CD1c-positive myeloid dendritic cell (primary cell): ENCODE results near the gene TCTN3.
"Not testable (repeated sequence)": the region's sequence is repeated elsewhere in the genome, so short reads cannot be mapped to it uniquely, and the experiment has no call there.

Source experiments
- DNase-seq: peaks from one replicate; pipeline ENCODE4 v3.0.0-alpha.2; 2016; ENCODE audit errors: extremely low spot score

TCTN3 gene, protein sequence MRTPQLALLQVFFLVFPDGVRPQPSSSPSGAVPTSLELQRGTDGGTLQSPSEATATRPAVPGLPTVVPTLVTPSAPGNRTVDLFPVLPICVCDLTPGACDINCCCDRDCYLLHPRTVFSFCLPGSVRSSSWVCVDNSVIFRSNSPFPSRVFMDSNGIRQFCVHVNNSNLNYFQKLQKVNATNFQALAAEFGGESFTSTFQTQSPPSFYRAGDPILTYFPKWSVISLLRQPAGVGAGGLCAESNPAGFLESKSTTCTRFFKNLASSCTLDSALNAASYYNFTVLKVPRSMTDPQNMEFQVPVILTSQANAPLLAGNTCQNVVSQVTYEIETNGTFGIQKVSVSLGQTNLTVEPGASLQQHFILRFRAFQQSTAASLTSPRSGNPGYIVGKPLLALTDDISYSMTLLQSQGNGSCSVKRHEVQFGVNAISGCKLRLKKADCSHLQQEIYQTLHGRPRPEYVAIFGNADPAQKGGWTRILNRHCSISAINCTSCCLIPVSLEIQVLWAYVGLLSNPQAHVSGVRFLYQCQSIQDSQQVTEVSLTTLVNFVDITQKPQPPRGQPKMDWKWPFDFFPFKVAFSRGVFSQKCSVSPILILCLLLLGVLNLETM

DNA sequence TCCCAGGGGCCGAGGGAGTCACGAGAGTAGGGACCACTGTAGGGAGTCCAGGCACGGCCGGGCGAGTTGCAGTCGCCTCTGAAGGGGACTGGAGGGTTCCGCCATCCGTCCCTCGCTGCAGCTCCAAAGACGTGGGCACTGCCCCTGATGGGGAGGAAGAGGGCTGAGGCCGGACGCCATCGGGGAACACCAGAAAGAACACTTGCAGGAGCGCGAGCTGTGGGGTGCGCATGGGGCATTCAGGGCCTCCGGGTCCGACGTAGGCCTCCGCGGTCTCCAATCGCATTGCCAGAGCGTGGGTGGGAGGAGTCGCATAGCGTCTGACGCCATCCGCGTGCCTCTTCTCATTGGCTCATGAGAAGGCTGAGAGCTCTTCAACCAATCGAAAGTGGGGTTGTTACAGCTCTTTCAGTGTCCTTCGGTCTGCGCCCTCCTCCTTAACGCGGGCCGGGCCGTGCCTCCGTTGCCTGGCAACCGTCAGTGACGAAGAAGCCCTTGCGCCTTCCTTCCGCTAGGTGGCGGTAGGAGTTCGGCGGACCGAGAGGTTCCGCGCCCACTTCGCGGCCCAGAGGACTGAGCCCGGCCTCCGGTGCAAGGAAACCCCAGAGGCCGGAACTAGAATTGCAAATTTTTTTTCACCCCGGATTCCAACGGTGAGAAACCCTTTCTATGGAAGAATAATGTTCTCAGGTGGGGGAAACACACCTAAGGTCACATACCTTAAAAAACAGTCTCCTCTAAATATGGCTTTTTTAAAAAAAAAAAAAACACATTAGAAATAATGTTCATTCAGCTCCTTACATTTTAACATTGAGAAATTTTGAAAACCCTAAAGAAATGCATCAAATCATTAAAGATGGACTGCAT, at the start of gene TCTN3:
Gene TCTN3, minus strand, starts transcription at position 260 of the 867 bp plus-strand sequence. Its CDS starts 28 bp downstream, at position 232.
- DNase-seq, result peak; percentile 100

DNA sequence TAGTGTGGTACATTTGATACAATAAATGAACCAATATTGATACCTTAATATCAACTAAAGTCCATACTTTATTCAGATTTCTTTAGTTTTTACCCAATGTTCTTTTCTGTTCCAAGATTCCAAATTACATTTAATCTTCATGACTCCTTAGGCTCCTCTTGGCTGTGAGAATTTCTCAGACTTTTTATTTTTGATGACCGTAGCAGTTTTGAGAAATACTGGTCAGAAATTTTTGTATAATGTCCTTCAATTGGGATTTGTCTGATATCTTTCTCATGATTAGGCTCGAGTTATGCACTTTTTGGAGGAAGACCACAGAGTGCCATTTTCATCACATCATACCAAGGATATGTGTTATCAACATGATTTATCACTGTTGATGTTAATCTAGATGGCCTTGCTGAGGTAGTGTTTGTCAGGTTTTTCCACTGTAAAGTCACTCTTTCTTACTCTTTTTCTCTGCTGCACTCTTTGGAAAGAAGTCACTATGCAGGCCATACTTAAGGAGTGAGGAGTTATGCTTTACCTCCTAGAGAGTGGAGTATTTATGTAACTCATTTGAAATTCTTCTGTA, 49.3 kb upstream of the TCTN3 start:
- no peak for DNase-seq

DNA sequence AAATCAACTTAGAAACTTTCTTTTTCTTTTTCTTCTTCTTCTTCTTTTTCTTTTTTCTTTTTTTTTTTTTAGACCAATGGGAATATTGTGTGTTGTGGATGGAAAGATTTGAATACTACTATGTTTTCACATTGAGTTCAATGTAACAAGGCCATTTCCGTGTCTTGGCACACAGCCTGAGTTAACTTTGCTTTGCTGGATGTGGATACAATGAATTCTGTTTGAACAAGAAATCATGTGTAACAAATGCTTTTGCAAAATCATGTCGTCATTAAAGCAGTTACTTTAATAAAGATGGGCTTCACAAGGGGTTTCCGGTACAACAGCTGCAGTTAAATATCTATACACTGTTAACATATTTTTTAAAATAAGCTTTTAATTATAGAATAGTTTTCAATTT, 48.8 kb upstream of the TCTN3 start:
- no peak for DNase-seq

DNA sequence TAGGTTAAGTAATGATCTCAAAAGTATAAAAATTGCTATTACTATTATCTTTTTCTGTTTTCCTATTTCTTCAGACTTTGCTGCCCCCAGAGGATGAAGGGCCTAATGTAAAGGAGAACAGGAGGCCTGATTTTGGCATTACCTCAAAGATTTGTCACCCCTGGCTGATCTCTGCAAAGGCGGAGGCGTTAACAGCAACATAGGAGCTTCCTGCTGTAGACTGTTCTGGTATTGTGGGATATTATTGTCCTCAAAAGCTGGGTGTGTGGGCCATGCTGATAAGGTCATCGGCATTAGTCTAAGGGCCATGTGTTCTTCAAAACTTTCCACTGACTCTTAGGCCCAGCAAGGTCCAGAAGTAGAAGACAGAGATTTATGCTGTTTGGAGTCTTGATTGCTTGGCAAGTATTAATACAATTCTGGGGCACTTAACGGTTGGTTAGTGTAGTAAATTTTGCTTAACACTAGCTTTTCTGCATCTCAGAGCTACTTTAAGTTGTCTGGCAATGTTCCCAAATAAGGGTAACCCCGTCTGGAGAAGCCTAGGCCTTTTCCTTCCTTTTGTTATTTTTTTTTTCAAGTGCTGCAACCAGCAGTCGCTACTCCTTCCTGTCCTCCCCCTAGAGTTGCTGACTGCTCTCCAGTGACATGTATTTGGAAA, 48.2 kb upstream of the TCTN3 start:
- peak; percentile 55 for DNase-seq

DNA sequence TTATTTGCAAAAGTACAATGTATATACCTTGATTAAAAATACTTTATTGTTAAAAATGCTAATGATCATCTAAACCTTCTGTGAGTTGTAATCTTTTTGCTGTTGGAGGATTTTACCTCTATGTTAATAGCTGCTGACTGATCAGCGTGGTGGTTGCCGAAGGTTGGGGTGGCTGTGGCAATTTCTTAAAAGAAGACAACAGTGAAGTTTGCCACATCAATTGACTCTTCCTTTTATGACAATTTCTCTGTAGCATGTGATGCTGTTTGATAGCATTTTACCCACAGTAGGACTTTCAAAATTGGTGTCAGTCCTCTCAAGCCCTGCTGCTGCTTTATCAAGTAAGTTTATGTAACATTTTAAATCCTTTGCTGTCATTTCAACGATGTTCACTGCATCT, 45.3 kb upstream of the TCTN3 start:
- no peak for DNase-seq

DNA sequence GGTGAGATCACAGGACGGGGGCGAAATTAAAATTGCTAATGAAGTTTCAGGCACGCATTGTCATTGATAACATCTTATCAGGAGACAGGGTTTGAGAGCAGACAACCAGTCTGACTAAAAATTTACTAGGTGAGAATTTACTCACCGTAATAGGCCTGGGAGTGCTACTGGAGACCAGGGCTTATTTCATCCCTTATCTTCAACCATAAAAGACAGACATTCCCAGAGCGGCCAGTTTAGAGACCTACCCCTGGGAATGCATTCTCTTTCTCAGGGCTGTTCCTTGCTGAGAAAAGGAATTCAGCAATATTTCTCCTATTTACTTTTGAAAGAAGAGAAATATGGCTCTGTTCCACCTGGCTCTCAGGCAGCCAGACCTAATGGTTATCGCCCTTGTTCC, 39.2 kb upstream of the TCTN3 start:
- not testable (repeated sequence) for DNase-seq

DNA sequence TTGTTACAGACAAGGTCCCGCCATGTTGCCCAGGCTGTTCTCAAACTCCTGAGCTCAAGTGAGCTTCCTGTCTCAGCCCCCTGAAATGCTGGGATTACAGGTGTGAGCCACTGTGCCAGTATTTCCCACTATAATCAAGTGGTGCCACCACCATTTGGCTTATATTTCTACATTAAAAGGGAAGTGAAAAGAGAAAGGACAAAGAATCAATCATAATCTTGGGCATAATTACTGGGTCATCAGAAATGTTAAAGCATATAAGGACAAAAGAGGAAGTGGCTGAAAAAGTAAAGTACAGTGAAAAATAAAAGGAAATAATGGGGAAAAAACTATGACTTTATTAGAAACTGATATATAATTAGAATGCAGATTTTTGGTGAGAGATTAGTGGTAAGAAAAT, 36.5 kb upstream of the TCTN3 start:
- DNase-seq, result peak; percentile 65

DNA sequence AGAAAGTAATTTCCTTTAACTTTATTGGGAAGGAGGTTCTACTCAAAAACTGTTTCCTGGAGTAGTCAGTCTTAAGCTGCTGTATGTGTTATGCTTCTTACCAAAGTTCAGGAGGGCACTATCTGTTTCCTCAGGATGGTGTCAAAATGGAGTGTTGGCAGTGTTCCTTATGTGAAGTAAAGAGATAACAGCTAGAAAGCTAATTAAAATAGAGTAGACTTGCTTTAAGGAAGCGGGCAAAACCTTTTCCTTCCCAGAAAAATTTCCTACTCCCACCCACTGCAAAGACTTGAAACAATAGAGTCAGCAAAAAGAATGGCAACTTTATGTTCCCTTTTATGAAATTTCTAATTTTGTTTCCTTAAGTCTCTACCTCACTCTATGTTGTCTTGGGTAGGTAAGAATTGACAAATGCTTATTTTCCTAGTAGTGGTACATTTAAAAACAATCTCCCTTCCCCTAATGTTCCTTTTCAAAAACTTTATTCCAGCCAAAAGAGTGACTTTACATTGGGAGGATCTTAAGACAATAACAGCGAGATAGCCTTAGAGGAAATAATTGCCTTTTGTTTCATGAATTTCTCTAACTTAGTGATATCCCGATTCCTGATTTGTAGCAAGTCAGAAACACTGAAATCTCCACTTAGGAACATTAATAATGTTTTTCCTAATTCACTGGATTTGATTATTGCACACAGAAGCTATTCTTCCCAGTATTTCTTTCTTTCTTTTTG, 35.8 kb upstream of the TCTN3 start:
- peak; percentile 62 for DNase-seq

DNA sequence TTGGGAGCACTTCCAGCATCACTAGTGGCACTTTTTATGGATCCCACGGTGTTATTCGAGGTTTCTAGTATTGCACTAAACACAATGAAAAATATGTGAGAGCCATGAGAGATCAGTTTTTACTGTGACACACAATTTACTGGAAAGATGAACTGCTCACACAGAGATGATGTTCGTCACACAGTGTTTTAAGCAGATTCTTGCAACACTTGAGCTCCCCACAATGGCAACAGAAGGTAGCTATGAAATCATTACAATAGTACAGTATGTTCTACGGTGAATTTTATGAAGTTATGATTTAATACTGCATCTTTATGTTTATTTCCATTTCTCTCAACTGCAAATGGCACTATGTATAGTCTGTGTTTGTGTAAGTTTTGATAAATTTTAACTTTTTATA, 34.8 kb upstream of the TCTN3 start:
- no peak for DNase-seq

DNA sequence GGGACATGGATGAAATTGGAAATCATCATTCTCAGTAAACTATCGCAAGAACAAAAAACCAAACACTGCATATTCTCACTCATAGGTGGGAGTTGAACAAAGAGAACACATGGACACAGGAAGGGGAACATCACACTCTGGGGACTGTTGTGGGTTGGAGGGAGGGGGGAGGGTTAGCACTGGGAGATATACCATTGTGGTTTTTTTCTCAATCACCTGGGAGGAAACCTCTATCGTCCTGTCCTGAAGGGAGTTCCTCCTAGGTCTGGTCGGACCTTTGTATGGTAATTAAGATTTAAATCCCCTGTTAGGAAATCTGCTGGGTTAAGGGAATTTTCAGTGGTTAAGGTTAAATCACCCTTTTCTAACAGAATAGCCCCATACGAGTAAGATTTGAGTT, 28.8 kb upstream of the TCTN3 start:
- DNase-seq, result not testable (repeated sequence)

DNA sequence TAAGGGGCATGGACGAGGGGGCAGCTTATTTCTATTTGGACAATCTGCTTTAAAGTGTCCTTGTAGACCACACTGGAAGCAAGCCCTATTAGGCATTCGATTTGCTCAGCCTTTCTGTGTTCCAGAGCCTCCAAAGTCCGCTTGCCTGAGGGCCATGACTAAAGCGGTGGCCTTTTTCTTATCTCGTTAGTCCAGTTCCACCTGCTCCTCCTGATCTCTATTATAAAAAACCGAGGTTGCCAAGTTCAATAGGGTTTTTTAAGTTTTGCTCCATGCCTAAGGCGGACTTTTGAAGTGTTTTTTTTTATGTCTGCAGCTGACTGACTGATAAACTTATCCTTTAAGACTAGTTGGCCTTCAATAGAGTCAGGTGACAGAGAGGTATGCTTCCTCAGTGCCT, 27.0 kb upstream of the TCTN3 start:
- DNase-seq, result not testable (repeated sequence)

DNA sequence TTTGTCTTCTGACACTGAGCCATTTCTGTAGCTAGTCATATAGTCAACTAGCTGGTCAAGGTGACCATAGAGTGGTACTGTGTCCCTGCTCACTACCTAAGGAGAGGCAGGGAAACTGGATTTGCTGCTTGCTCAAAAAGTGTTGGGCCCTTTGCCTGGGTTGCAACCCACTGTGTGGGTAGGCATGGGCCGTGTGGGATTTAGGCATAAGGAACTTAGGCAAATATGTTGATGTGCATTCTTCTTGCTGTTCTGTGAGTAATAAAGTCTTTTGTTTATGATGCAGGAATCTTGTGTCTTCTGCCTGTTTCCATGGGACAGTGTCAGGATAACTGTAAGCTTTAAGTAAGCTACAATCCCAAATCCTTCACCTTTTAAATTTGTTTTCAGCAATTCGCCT, 23.1 kb upstream of the TCTN3 start:
- DNase-seq, result no peak

DNA sequence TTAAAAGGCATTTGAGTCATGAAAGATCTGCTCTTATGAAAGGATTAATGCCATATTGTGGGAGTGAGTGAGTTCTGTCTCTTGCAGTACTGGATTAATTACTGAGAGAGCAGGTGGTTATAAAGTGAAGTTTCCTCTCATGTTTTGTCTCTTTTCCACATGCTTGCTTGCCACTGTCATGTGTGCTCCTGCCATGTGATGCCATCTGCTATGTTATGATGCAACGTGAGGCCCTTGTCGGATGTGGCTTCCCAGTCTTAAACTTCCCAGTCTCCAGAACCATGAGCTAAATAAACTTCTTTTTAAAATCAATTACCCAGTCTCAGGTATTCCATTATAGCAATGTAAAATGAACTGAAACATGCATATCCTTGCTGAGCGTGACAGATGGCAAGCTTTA, 22.7 kb upstream of the TCTN3 start:
- DNase-seq, result no peak

DNA sequence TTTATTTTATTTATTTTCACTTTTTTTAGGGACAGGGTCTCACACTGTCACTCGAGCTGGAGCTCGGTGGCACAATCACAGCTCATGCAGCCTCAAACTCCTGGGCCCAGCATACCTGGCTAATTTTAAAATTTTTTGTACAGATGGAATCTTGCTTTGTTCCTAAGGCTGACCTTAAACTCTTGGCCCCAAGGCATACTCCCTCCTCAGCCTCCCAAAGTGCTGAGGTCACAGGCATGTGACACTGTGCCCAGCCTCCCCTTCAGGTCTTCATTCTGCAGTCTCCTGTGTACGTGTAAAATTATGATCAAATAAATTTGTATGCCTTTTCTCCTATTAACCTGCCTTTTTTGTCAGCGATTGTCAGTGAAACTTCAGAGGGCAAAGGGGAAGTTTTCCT, 17.8 kb upstream of the TCTN3 start:
- no peak for DNase-seq

DNA sequence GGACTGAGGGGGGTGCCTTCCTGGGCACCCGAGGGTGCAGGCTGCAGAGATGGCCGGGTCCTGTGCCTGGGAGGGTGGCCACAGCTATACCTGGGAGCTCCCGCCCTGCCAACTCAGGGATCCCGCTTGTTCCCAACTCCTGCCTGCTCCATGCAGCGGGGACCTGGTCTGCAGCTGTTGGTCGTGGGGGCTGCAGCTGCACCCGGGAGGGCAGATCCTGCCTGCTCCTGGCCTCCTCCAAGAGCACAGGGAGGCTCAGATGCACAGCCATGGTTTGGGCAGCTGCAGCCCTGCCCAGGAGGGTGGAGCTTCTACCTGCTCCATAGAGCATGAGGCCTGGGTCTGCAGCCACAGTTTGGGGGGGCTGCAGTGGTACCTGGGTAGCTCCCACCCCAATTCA, 13.3 kb upstream of the TCTN3 start:
- no peak for DNase-seq

DNA sequence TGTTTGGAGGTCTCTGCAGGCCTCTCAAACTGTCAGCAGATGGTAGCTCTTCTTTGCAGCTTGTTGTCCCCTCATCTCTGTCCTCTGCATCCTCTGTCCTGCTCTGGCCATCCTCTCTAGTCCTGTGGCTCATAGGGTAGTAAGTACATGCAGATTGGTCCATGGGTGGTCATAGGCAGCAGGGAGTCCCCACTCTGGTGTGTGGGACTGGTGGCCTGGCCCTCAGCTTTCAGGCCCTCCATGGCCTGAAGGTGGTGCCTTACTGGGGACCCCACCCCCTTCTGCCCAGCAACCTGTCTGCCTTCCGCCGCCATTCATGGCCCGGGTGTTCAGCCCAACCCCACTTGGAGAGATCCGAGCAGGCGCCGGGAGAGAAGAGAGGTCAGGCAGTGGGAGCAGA, 12.8 kb upstream of the TCTN3 start:
- no peak for DNase-seq

DNA sequence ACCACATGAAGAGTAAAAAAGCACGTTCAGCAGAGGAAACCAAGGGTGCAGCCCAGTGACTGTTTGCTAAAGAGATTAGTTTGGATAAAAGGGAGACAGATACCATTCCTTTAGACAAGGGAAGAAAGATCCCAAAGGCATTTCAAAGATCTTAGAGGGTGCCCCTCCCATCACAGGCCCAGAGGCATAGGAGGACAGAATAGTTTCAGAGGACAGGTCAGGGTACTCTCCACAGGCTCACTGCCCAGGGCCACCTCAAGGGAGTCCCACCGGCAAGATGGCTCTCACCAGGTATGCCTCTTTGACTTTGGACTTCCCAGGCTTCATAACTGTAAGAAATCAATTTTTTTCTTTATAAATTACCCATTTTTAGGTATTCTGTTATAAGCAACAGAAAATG, 4.7 kb upstream of the TCTN3 start:
- no peak for DNase-seq

DNA sequence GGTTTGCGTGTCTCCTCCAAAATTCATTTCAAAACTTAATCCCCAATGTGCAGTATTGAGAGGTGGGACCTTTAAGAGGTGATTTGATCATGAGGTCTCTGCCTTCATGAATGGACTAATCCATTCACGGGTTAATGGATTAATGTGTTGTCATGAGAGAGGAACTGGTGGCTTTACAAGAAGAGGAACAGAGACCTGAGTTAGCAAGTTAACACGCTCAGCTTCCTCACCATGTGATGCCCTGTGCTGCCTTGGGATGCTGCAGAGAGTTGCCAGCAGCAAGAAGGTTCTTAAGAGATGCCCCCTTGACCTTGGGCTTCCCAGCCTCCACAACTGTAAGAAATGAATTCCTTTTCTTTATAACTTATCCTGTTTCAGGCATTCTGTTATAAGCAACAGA, 3.7 kb upstream of the TCTN3 start:
- peak; percentile 87 for DNase-seq

DNA sequence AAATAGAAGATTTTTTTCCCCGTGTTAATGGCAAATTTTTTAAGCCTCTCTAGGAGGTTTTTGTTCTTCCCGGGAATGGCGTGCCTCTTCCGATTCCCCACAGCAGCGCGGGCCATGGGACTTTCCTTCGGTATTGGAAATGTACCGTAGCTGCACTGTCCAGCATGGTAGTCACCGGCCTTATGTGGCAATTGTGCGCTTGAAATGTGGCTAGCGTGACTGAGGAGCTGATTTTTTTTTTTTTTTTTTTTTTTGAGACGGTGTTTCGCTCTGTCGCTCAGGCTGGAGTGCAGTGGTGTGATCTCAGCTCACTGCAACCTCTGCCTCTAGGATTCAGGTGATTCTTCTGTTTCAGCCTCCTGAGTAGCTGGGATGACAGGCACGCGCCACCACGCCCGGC, 938 bp upstream of the TCTN3 start:
- DNase-seq, result no peak

DNA sequence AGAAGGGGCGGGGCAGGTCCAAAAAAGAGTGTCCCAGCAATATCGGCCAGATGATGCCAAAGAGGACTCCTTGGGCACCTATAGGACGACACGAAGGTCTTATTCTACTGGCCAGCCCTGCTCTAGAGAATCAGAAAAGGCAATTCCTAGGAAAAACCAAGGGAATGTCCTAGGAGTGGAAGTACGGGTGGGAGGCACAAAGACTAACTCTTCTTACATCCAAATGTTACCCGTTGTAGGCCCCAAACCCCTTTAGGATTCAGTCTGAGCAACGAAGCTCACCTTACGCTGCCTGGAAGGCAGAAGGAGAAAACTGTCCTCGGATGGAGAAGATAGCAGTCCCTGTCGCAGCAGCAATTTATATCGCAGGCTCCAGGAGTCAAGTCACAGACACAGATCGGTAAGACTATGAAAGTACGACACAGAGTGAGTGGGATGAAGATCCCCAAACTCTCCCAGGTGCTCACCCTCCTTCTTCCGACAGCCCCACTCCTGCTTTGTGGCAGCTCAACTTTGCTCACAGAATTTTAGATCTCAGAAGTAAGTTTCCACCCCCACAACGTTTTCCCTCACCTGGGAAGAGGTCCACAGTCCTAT, 558 bp downstream of the TCTN3 start:
- DNase-seq, result no peak

DNA sequence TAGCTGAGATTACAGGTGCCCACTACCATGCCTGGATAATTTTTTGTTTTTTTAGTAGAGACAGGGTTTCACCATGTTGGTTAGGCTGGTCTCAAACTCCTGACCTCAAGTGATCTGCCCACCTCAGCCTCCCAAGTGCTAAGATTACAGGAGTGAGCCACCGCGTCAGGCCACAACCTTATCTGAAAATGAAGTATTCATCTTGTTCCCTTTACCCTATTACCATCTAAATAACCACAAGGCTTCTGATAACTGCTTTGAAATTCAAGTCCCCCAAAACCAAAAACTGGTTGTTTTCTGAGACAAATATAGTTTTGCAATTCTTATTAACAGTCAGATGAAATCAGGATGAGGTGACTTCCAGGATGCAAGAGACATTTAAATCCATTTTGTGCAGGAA, 2.4 kb downstream of the TCTN3 start:
- DNase-seq, result no peak
